ENCODE measurements around the gene INCENP. TPM values are rescaled to one million over a fixed set of nuclear protein-coding genes. Genes with fewer than 3 reads are reported as not detected.

INCENP gene
- total and polyA plus RNA-seq, 2 donors (not counting 1 experiment from before 2014, with no cell fraction given), result 8.9 to 37.8 TPM

DNA sequence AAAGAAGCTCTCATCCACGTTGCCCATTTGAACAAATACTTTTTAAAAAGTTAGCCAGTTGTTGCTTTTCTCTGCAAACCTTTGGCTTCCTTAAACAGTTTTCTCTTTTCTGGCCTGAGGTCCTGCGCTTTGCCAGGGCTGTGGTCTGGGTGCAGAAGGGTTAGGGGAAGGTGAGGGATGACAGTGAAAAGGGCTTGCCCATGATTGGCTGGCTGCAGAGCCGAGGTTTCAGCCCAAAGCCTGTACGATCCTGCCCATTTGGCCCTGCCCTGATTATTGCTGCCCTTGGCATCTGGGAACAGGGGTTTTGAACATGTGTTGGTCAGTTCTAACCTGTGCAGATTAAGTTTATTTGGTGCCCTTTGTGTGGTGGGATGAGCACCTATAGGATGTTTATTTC is 1.5 kb downstream of the INCENP start:
- peaks cover 66% of the 10 kb centered on the region for H3K79me2 ChIP-seq (ENCODE audit: control insufficient read depth, insufficient read depth, low read length)
- H3K9ac ChIP-seq (ENCODE audit: low read length), result no peak overlapping the region
- peaks cover 0 to 3% (median 0%) of the 10 kb centered on the region in 3 donors for H3K9me3 ChIP-seq (ENCODE audit: control extremely low read depth in 1 of 3, control insufficient read depth in 2 of 3, insufficient read depth in 1 of 3, low read length in 2 of 3)
- peaks cover 6% of the 10 kb centered on the region for H4K20me1 ChIP-seq (ENCODE audit: control insufficient read depth, insufficient read depth, low read length, poor library complexity, severe bottlenecking)
- H3K4me1 ChIP-seq (ENCODE audit: control insufficient read depth in 2 of 2, insufficient read depth in 2 of 2, low read length in 2 of 2), result peaks cover 11 to 16% of the 10 kb centered on the region in 2 donors
- Mint-ChIP-seq H3K4me3 (peak overlapping the region; percentile 94), H3K27me3 (no peaks in the 10 kb centered on the region), H3K9me3 (ENCODE audit: insufficient read depth) (no peaks in the 10 kb centered on the region), H3K4me1 (peaks cover 30% of the 10 kb centered on the region), H3K27ac (no peak overlapping the region)
- no peak for TF ChIP-seq EZH2 (IDR thresholded peaks at IDR 0.05; ENCODE audit: borderline replicate concordance, insufficient read depth, low read depth, low read length, poor library complexity, severe bottlenecking)
- TF ChIP-seq, protein P1, sequence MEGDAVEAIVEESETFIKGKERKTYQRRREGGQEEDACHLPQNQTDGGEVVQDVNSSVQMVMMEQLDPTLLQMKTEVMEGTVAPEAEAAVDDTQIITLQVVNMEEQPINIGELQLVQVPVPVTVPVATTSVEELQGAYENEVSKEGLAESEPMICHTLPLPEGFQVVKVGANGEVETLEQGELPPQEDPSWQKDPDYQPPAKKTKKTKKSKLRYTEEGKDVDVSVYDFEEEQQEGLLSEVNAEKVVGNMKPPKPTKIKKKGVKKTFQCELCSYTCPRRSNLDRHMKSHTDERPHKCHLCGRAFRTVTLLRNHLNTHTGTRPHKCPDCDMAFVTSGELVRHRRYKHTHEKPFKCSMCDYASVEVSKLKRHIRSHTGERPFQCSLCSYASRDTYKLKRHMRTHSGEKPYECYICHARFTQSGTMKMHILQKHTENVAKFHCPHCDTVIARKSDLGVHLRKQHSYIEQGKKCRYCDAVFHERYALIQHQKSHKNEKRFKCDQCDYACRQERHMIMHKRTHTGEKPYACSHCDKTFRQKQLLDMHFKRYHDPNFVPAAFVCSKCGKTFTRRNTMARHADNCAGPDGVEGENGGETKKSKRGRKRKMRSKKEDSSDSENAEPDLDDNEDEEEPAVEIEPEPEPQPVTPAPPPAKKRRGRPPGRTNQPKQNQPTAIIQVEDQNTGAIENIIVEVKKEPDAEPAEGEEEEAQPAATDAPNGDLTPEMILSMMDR (IDR thresholded peaks at IDR 0.05), result no peak
- ATAC-seq (ENCODE audit: low read depth) (no peak), DNase-seq (no peak)
- intact Hi-C loops (cut with micrococcal nuclease), result loop anchor here (10.0 kb wide), 1 partner anchor 771 kb away; no protein-coding TSS in a partner anchor
- ChIA-PET POLR2A (no interaction called here), CTCF (interaction anchor here (4.3 kb wide), 1 partner anchor 17 kb away, joined by 13 read pairs; no protein-coding TSS in a partner anchor)
- WGBS (ENCODE audit: insufficient coverage), result 76% methylated on average over 4 of the region's 4 CpGs
- no peak overlapping the region for H2AFZ ChIP-seq (ENCODE audit: insufficient read depth, low read depth, low read length, poor library complexity, severe bottlenecking)
- H3K27ac ChIP-seq (ENCODE audit: low read length in 2 of 2), result no peak overlapping the region
- no peaks in the 10 kb centered on the region for H3K27me3 ChIP-seq (replicated peaks in 1 of 4; ENCODE audit: control extremely low read depth in 1 of 4, control insufficient read depth in 3 of 4, insufficient read depth in 4 of 4, low read length in 3 of 4)
- H3K4me3 ChIP-seq (ENCODE audit: control extremely low read depth in 1 of 5, extremely low read depth in 1 of 5, insufficient read depth in 1 of 5, low read depth in 2 of 5, low read length in 4 of 5), result no peak overlapping the region
- peaks cover 2 to 22% of the 10 kb centered on the region in 2 experiments for H3K36me3 ChIP-seq (replicated peaks in 1 of 2; ENCODE audit: control extremely low read depth in 1 of 2, control insufficient read depth in 1 of 2, extremely low read depth in 1 of 2, insufficient read depth in 2 of 2, low read length in 1 of 2)
- H3K4me2 ChIP-seq (replicated peaks; ENCODE audit: low read depth, low read length, poor library complexity, severe bottlenecking), result no peak overlapping the region

DNA sequence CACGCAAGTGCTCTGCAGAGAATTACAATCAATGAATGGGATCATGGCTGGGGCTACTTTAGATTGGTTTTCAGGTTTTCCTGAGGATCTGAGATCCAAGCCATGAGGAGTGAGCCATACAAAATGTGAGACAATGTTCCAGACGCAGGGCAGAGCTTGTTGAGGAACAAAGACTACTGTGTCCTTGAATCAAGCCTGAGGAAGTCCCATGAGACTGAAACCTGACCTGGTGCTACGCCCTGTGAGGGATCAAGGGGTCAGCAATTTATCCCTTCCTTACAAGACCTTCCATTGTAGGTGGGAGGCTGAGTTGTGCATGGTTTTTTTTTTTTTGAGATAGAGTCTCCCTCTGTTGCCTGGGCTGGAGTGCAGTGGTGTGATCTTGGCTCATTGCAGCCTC is 2.1 kb downstream of the INCENP start:
- no peaks in the 10 kb centered on the region for H3K9me3 Mint-ChIP-seq (ENCODE audit: insufficient read depth)
- no peaks in the 10 kb centered on the region for H3K27me3 ChIP-seq (replicated peaks in 1 of 4; ENCODE audit: control extremely low read depth in 1 of 4, control insufficient read depth in 3 of 4, insufficient read depth in 4 of 4, low read length in 3 of 4)
- H3K9me3 ChIP-seq (ENCODE audit: control extremely low read depth in 1 of 3, control insufficient read depth in 2 of 3, insufficient read depth in 1 of 3, low read length in 2 of 3), result peaks cover 0 to 3% (median 0%) of the 10 kb centered on the region in 3 donors
- peaks cover 72% of the 10 kb centered on the region for H3K79me2 ChIP-seq (ENCODE audit: control insufficient read depth, insufficient read depth, low read length)
- no peaks in the 10 kb centered on the region for H3K27me3 Mint-ChIP-seq
- H3K4me3 Mint-ChIP-seq, result peak overlapping the region; percentile 94
- 86% methylated on average over 2 of the region's 3 CpGs for WGBS (ENCODE audit: insufficient coverage)
- H3K4me1 Mint-ChIP-seq, result peaks cover 30% of the 10 kb centered on the region
- intact Hi-C loops (cut with micrococcal nuclease), result loop anchor here (10.0 kb wide), 1 partner anchor 771 kb away; no protein-coding TSS in a partner anchor
- peaks cover 6% of the 10 kb centered on the region for H4K20me1 ChIP-seq (ENCODE audit: control insufficient read depth, insufficient read depth, low read length, poor library complexity, severe bottlenecking)
- H3K4me2 ChIP-seq (replicated peaks; ENCODE audit: low read depth, low read length, poor library complexity, severe bottlenecking), result no peak overlapping the region
- no peak overlapping the region for H2AFZ ChIP-seq (ENCODE audit: insufficient read depth, low read depth, low read length, poor library complexity, severe bottlenecking)
- no peak for ATAC-seq (ENCODE audit: low read depth)
- no peak for DNase-seq
- POLR2A ChIA-PET, result interaction anchor here (0.7 kb wide), 1 partner anchor 738 kb away, joined by 4 read pairs; no protein-coding TSS in a partner anchor
- H3K4me3 ChIP-seq (ENCODE audit: control extremely low read depth in 1 of 5, extremely low read depth in 1 of 5, insufficient read depth in 1 of 5, low read depth in 2 of 5, low read length in 4 of 5), result no peak overlapping the region
- H3K4me1 ChIP-seq (ENCODE audit: control insufficient read depth in 2 of 2, insufficient read depth in 2 of 2, low read length in 2 of 2), result peaks cover 11 to 16% of the 10 kb centered on the region in 2 donors
- CTCF ChIA-PET, result interaction anchor here (1.7 to 4.3 kb wide), 2 partner anchors 18 to 336 kb away, joined by 7 to 13 read pairs; no protein-coding TSS in a partner anchor
- peaks cover 2 to 28% of the 10 kb centered on the region in 2 experiments for H3K36me3 ChIP-seq (replicated peaks in 1 of 2; ENCODE audit: control extremely low read depth in 1 of 2, control insufficient read depth in 1 of 2, extremely low read depth in 1 of 2, insufficient read depth in 2 of 2, low read length in 1 of 2)
- no peak overlapping the region for H3K27ac Mint-ChIP-seq
- no peak overlapping the region for H3K9ac ChIP-seq (ENCODE audit: low read length)
- TF ChIP-seq, protein P1 (IDR thresholded peaks at IDR 0.05), result no peak
- no peak for TF ChIP-seq EZH2 (IDR thresholded peaks at IDR 0.05; ENCODE audit: borderline replicate concordance, insufficient read depth, low read depth, low read length, poor library complexity, severe bottlenecking)
- H3K27ac ChIP-seq (ENCODE audit: low read length in 2 of 2), result no peak overlapping the region

Data from B cell (primary cell).